ENCODE measurements around the gene LRRC10B. TPM values are rescaled to one million over a fixed set of nuclear protein-coding genes. Genes with fewer than 3 reads are reported as not detected.

The LRRC10B gene
- total RNA-seq, 1 experiment from 2014 or later = 0.39 TPM

DNA sequence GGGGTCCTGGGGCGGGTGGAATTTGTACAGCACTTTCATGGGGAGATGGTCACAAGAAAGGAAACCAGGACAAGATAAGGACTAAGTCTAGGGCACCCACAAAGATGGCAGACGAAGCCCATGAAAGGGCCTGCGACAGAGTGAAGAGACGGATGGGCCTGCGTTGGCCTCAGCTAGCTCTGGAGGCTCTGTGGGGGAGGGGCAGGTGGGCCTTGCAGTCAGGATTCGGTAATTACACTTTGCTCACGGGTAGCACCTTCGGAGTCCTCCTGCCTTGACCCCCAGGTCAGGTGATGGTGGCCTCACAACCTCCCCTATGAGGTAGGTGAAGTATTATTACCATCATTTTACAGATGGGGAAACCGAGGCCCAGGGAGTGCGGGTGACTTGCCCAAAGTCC, 7.1 kb downstream of the LRRC10B start:
- peaks cover 17% of the 10 kb centered on the region for H3K4me1 ChIP-seq (ENCODE audit: insufficient read depth, low read length)

More for the DNA sequence above, 7.1 kb downstream of the LRRC10B start:
- Mint-ChIP-seq H3K36me3 (ENCODE audit: insufficient read depth in 1 of 3, low read depth in 3 of 3) (no peaks in the 10 kb centered on the region), H3K27me3 (ENCODE audit: low read depth) (peaks cover 25% of the 10 kb centered on the region), H3K9me3 (no peaks in the 10 kb centered on the region; a peak in 1 of 5 replicates), H3K4me3 (no peak overlapping the region), H3K27ac (no peak overlapping the region; a peak in 1 of 7 replicates), H3K4me1 (peaks cover 44 to 61% of the 10 kb centered on the region in 2 experiments)
- no peak overlapping the region for H2AK5ac ChIP-seq (ENCODE audit: insufficient read length, low read length)
- H2BK12ac ChIP-seq (ENCODE audit: insufficient read length, low read depth, low read length) = no peak overlapping the region
- H3K9me3 ChIP-seq (ENCODE audit: control insufficient read depth, low read depth, low read length) = no peaks in the 10 kb centered on the region
- H3K9ac ChIP-seq (ENCODE audit: extremely low read depth, insufficient read length, low read length) = no peak overlapping the region
- no peak overlapping the region for H4K5ac ChIP-seq (ENCODE audit: insufficient read length, low read depth, low read length)
- no peak overlapping the region for H3K4me2 ChIP-seq (ENCODE audit: insufficient read depth, insufficient read length, low read length)
- no peak overlapping the region for H3K18ac ChIP-seq (ENCODE audit: insufficient read length, low read depth, low read length)
- H4K91ac ChIP-seq (ENCODE audit: insufficient read length, low read depth, low read length) = no peak overlapping the region
- H3K79me2 ChIP-seq (ENCODE audit: insufficient read depth, low read length) = no peaks in the 10 kb centered on the region
- no peak overlapping the region for H2AFZ ChIP-seq (ENCODE audit: low read length)
- H3K23me2 ChIP-seq (ENCODE audit: insufficient read length, low read depth, low read length, poor library complexity, severe bottlenecking) = peaks cover 6% of the 10 kb centered on the region
- no peak overlapping the region for H3K27ac ChIP-seq (ENCODE audit: insufficient read length, low read depth, low read length)
- DNase-seq = peak; percentile 59
- no CpG with 5 or more reads among the region's 10 CpGs for WGBS (ENCODE audit: extremely low coverage, insufficient read length, low lambda C conversion rate)
- no peak overlapping the region for H2BK20ac ChIP-seq (ENCODE audit: low read depth, low read length, poor library complexity, severe bottlenecking)
- no peak overlapping the region for H2BK5ac ChIP-seq (ENCODE audit: insufficient read length, low read length)
- H2BK120ac ChIP-seq (ENCODE audit: low read depth, low read length, poor library complexity, severe bottlenecking) = no peak overlapping the region
- no peaks in the 10 kb centered on the region; the same call in 1 of the 2 replicates for H3K27me3 ChIP-seq (ENCODE audit: insufficient read depth, low read length)
- H3K56ac ChIP-seq (ENCODE audit: insufficient read length, low read depth, low read length) = no peak overlapping the region
- H4K20me1 ChIP-seq (ENCODE audit: control insufficient read depth, insufficient read depth, insufficient read length) = no peaks in the 10 kb centered on the region
- no peaks in the 10 kb centered on the region for H3K79me1 ChIP-seq (ENCODE audit: insufficient read depth, low read depth, low read length, poor library complexity, severe bottlenecking)
- no peak overlapping the region for H4K8ac ChIP-seq (replicated peaks; ENCODE audit: insufficient read length, low read depth, low read length)
- H3K4ac ChIP-seq (ENCODE audit: low read depth, low read length) = no peak overlapping the region
- TF ChIP-seq, protein P1, sequence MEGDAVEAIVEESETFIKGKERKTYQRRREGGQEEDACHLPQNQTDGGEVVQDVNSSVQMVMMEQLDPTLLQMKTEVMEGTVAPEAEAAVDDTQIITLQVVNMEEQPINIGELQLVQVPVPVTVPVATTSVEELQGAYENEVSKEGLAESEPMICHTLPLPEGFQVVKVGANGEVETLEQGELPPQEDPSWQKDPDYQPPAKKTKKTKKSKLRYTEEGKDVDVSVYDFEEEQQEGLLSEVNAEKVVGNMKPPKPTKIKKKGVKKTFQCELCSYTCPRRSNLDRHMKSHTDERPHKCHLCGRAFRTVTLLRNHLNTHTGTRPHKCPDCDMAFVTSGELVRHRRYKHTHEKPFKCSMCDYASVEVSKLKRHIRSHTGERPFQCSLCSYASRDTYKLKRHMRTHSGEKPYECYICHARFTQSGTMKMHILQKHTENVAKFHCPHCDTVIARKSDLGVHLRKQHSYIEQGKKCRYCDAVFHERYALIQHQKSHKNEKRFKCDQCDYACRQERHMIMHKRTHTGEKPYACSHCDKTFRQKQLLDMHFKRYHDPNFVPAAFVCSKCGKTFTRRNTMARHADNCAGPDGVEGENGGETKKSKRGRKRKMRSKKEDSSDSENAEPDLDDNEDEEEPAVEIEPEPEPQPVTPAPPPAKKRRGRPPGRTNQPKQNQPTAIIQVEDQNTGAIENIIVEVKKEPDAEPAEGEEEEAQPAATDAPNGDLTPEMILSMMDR (conservative IDR thresholded peaks at IDR 0.05) = no peak
- H3T11ph ChIP-seq (ENCODE audit: low read length) = no peak overlapping the region
- no peak overlapping the region for H3K14ac ChIP-seq (ENCODE audit: insufficient read depth, low read length)
- no peak overlapping the region for H2BK15ac ChIP-seq (ENCODE audit: low read depth, low read length)
- H3K23ac ChIP-seq (ENCODE audit: insufficient read length, low read depth, low read length) = no peak overlapping the region
